Measurements from ENCODE around the gene SUMO2. TPM values are rescaled to one million over a fixed set of nuclear protein-coding genes. Genes with fewer than 3 reads are reported as not detected.
A peak's percentile ranks its signal among the peaks of the same experiment; 100 is the strongest.

Gene SUMO2
- polyA plus RNA-seq, 3 donors from 2014 or later: 214 to 427 (median 404) TPM

GRCh38 chr17:75205793-75206163 is 23.0 kb upstream of the SUMO2 start:
- Mint-ChIP-seq H3K27me3 (ENCODE audit: low read depth in 3 of 3) (peaks cover 2 to 13% (median 5%) of the 10 kb centered on the region in 3 donors), H3K4me3 (peak overlapping the region; percentile 88 to 98 (median 96)), H3K27ac (peak overlapping the region; percentile 93 to 99 (median 98)), H3K4me1 (peaks cover 30 to 36% of the 10 kb centered on the region in 2 donors), H3K9me3 (no peaks in the 10 kb centered on the region), H3K36me3 (peaks cover 4 to 10% (median 8%) of the 10 kb centered on the region in 3 donors)
- peak in 1 of 3 donors; percentile 3 for DNase-seq

GRCh38 chr17:75205037-75205792 is 22.5 kb upstream of the SUMO2 start, which contains the start of gene NUP85:
Gene NUP85, plus strand, starts transcription at chr17:75205679. Its CDS starts 83 bp downstream, at chr17:75205762.
- H3K4me3 Mint-ChIP-seq: peak within 1 kb of the TSS; percentile 88 to 98 (median 96)
- no peaks in the 10 kb centered on the region for H3K9me3 Mint-ChIP-seq
- DNase-seq: peak; percentile 92 to 93 (median 93)
- H3K27ac Mint-ChIP-seq: peak within 1 kb of the TSS; percentile 93 to 99 (median 98)
- H3K27me3 Mint-ChIP-seq (ENCODE audit: low read depth in 3 of 3): peaks cover 2 to 13% (median 5%) of the 10 kb centered on the region in 3 donors
- H3K4me1 Mint-ChIP-seq: peaks cover 30 to 36% of the 10 kb centered on the region in 2 donors
- peaks cover 4 to 9% (median 5%) of the 10 kb centered on the region in 3 donors for H3K36me3 Mint-ChIP-seq

GRCh38 chr17:75199886-75200618 is 17.3 kb upstream of the SUMO2 start:
- H3K36me3 Mint-ChIP-seq: no peaks in the 10 kb centered on the region
- H3K4me1 Mint-ChIP-seq: peaks cover 3 to 6% of the 10 kb centered on the region in 2 donors
- H3K4me3 Mint-ChIP-seq: no peak overlapping the region
- H3K27ac Mint-ChIP-seq: no peak overlapping the region
- DNase-seq: no peak
- H3K9me3 Mint-ChIP-seq: peaks cover 0 to 2% (median 0%) of the 10 kb centered on the region in 6 donors
- peaks cover under 1 to 6% (median 4%) of the 10 kb centered on the region in 3 donors for H3K27me3 Mint-ChIP-seq (ENCODE audit: low read depth in 3 of 3)

GRCh38 chr17:75194879-75195278 is 12.1 kb upstream of the SUMO2 start:
- Mint-ChIP-seq H3K36me3 (no peaks in the 10 kb centered on the region), H3K9me3 (peaks cover 0 to 2% (median 0%) of the 10 kb centered on the region in 6 donors), H3K27me3 (ENCODE audit: low read depth in 3 of 3) (peaks cover 0 to 6% (median 3%) of the 10 kb centered on the region in 3 donors), H3K4me1 (no peaks in the 10 kb centered on the region), H3K27ac (no peak overlapping the region), H3K4me3 (no peak overlapping the region)
- DNase-seq: no peak

- Mint-ChIP-seq H3K27ac (no peak overlapping the region), H3K27me3 (ENCODE audit: low read depth in 3 of 3) (no peaks in the 10 kb centered on the region), H3K4me1 (no peaks in the 10 kb centered on the region), H3K4me3 (no peak overlapping the region), H3K36me3 (no peaks in the 10 kb centered on the region), H3K9me3 (no peaks in the 10 kb centered on the region)
- no peak for DNase-seq
Measured at GRCh38 chr17:75191584-75191983, 8.8 kb upstream of the SUMO2 start.

- H3K4me1 Mint-ChIP-seq: peaks cover 11 to 12% of the 10 kb centered on the region in 2 donors
- H3K4me3 Mint-ChIP-seq: no peak overlapping the region
- H3K36me3 Mint-ChIP-seq: no peaks in the 10 kb centered on the region
- no peak for DNase-seq
- peaks cover 3 to 5% (median 3%) of the 10 kb centered on the region in 3 donors for H3K27me3 Mint-ChIP-seq (ENCODE audit: low read depth in 3 of 3)
- no peak overlapping the region for H3K27ac Mint-ChIP-seq
- no peaks in the 10 kb centered on the region for H3K9me3 Mint-ChIP-seq
Measured at GRCh38 chr17:75188614-75189013, 5.9 kb upstream of the SUMO2 start.

- H3K27me3 Mint-ChIP-seq (ENCODE audit: low read depth in 3 of 3): peaks cover 10 to 22% (median 12%) of the 10 kb centered on the region in 3 donors
- no peaks in the 10 kb centered on the region for H3K36me3 Mint-ChIP-seq
Measured at GRCh38 chr17:75183999-75184884, 1.5 kb upstream of the SUMO2 start.

GRCh38 chr17:75182319-75182568 is 515 bp downstream of the SUMO2 start:
- Mint-ChIP-seq H3K4me3 (peak overlapping the region; percentile 91 to 96 (median 92)), H3K27ac (peak overlapping the region in 5 of 6 donors; percentile 76 to 96 (median 90)), H3K4me1 (peaks cover 32 to 38% of the 10 kb centered on the region in 2 donors), H3K9me3 (no peaks in the 10 kb centered on the region), H3K36me3 (no peaks in the 10 kb centered on the region), H3K27me3 (ENCODE audit: low read depth in 3 of 3) (peaks cover 10 to 22% (median 12%) of the 10 kb centered on the region in 3 donors)
- DNase-seq: peak in 1 of 3 donors; percentile 42

More at GRCh38 chr17:75183999-75184884, 1.5 kb upstream of the SUMO2 start:
- no peak for DNase-seq
- Mint-ChIP-seq H3K4me3 (peak overlapping the region; percentile 72 to 91 (median 87)), H3K4me1 (peaks cover 32 to 35% of the 10 kb centered on the region in 2 donors), H3K27ac (peak overlapping the region; percentile 86 to 98 (median 96)), H3K9me3 (no peaks in the 10 kb centered on the region)

- H3K36me3 Mint-ChIP-seq: peaks cover 0 to 2% (median 0%) of the 10 kb centered on the region in 3 donors
- peak overlapping the region; percentile 76 to 96 (median 90) for H3K27ac Mint-ChIP-seq
- peaks cover 34 to 38% of the 10 kb centered on the region in 2 donors for H3K4me1 Mint-ChIP-seq
- no peaks in the 10 kb centered on the region for H3K9me3 Mint-ChIP-seq
- peak overlapping the region; percentile 91 to 96 (median 92) for H3K4me3 Mint-ChIP-seq
- peak in 1 of 3 donors; percentile 28 for DNase-seq
- H3K27me3 Mint-ChIP-seq (ENCODE audit: low read depth in 3 of 3): peaks cover 10 to 22% (median 12%) of the 10 kb centered on the region in 3 donors
Measured at GRCh38 chr17:75181608-75182318, 996 bp downstream of the SUMO2 start.

GRCh38 chr17:75181110-75181509 is 1.6 kb downstream of the SUMO2 start:
- H3K36me3 Mint-ChIP-seq: peaks cover 0 to 6% (median 0%) of the 10 kb centered on the region in 3 donors
- peak overlapping the region; percentile 76 to 96 (median 90) for H3K27ac Mint-ChIP-seq
- H3K4me3 Mint-ChIP-seq: peak overlapping the region; percentile 91 to 96 (median 92)
- H3K27me3 Mint-ChIP-seq (ENCODE audit: low read depth in 3 of 3): peaks cover 10 to 22% (median 12%) of the 10 kb centered on the region in 3 donors
- H3K4me1 Mint-ChIP-seq: peaks cover 39 to 40% of the 10 kb centered on the region in 2 donors
- H3K9me3 Mint-ChIP-seq: no peaks in the 10 kb centered on the region
- DNase-seq: no peak

GRCh38 chr17:75178453-75178852 is 4.3 kb downstream of the SUMO2 start:
- H3K27me3 Mint-ChIP-seq (ENCODE audit: low read depth in 3 of 3): peaks cover 7 to 17% (median 7%) of the 10 kb centered on the region in 3 donors
- H3K27ac Mint-ChIP-seq: no peak overlapping the region
- H3K36me3 Mint-ChIP-seq: peaks cover 9 to 12% (median 11%) of the 10 kb centered on the region in 3 donors
- DNase-seq: no peak
- H3K4me1 Mint-ChIP-seq: peaks cover 27 to 38% of the 10 kb centered on the region in 2 donors
- no peak overlapping the region for H3K4me3 Mint-ChIP-seq
- H3K9me3 Mint-ChIP-seq: no peaks in the 10 kb centered on the region

- Mint-ChIP-seq H3K4me1 (peaks cover 26 to 42% of the 10 kb centered on the region in 2 donors), H3K27ac (peak overlapping the region in 4 of 6 donors; percentile 35 to 62 (median 50)), H3K4me3 (no peak overlapping the region), H3K9me3 (no peaks in the 10 kb centered on the region), H3K36me3 (peaks cover 13 to 24% (median 15%) of the 10 kb centered on the region in 3 donors), H3K27me3 (ENCODE audit: low read depth in 3 of 3) (peaks cover under 1 to 6% (median 1%) of the 10 kb centered on the region in 3 donors)
- DNase-seq: no peak
Measured at GRCh38 chr17:75176625-75177024, 6.1 kb downstream of the SUMO2 start.

Measured in immature natural killer cell (primary cell).